AG20443 (cell line): ENCODE data around the gene CYP27B1.
"Not testable (repeated sequence)": the region's sequence is repeated elsewhere in the genome, so short reads cannot be mapped to it uniquely, and the experiment has no call there.

Experiments
- DNase-seq: peaks from one replicate; pipeline ENCODE4 v3.0.0; 2012; ENCODE audit warnings: low spot score, mixed read lengths

Gene CYP27B1

DNA sequence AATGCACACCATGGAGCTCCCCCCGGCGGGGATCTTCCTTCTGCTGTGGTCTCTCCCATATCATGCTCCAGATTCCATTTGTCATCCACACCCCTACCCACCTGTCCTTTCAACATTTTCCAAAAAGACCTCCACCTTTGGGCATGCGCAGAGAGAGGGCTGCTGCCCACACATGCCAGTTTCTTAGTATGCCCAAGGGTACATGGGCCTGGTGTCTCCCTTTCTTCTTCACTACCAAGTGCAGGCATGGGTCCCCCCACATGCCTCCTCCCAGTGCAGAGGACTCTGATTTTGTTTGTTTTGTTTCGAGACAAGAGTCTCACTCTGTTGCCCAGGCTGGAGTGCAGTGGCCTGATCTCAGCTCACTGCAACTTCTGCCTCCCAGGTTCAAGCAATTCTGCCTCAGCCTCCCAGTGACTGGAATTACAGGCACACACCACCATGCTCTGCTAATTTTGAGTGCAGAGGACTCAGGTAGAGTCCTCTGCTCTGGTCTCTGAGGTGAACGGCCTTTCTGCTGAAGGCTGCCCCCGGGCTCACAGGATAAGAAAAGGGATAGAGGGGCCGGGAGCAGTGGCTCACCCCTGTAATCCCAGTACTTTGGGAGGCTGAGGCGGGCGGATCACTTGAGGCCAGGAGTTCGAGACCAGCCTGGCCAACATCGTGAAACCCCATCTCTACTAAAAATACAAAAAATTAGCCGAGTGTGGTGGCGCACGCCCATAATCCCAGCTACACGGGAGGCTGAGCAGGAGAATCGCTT lies 44.9 kb downstream of the CYP27B1 start:
- DNase-seq = not testable (repeated sequence)

DNA sequence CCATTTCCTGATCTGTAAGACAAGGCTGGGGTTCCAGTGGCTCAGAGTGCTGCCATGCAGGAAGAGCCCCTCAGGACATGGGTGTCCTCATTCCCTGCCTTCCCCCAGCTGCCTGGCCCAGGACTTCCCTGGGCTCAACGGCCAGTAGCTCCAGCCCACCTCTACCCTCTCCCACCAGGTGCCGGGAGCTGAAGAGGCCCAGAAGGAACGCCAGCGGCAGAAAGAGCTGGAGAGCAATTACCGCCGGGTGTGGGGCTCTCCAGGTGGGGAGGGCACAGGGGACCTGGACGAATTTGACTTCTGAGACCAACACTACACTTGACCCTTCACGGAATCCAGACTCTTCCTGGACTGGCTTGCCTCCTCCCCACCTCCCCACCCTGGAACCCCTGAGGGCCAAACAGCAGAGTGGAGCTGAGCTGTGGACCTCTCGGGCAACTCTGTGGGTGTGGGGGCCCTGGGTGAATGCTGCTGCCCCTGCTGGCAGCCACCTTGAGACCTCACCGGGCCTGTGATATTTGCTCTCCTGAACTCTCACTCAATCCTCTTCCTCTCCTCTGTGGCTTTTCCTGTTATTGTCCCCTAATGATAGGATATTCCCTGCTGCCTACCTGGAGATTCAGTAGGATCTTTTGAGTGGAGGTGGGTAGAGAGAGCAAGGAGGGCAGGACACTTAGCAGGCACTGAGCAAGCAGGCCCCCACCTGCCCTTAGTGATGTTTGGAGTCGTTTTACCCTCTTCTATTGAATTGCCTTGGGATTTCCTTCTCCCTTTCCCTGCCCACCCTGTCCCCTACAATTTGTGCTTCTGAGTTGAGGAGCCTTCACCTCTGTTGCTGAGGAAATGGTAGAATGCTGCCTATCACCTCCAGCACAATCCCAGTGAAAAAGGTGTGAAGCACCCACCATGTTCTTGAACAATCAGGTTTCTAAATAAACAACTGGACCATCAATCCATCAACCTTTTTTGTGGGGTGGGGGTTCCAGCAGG lies 46.0 kb downstream of the CYP27B1 start:
- DNase-seq = no peak

DNA sequence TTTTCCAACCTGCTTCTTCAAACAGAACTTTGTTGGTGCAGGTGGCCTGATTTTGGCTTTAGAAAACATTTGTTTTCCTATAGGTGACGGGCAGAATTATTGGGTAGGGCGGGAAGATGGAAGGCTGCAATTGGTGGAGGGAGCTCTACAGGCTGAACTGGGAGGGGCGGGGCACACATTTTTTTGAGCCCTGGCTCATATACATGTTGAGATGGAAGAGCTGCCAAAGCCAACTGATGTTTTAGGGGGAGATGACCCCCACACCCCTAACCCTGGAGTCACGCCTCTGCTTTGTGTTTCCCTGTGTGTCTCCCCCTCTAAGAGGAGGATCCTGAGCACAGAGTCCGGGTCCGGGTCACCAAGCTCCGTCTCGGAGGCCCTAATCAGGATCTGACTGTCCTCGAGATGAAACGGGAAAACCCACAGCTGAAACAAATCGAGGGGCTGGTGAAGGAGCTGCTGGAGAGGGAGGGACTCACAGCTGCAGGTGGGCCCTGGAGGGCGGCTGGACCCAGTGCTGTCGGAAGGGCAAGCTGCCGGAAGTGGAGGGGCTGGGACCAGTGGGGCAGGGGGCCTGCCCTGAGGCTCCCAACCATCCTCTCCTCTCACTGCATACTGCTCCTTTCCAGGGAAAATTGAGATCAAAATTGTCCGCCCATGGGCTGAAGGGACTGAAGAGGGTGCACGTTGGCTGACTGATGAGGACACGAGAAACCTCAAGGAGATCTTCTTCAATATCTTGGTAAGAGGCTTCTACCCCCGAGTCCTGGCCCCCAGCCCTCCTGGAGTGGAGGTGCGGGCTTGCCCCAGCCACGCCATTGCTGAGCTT lies 46.9 kb downstream of the CYP27B1 start:
- DNase-seq = no peak

DNA sequence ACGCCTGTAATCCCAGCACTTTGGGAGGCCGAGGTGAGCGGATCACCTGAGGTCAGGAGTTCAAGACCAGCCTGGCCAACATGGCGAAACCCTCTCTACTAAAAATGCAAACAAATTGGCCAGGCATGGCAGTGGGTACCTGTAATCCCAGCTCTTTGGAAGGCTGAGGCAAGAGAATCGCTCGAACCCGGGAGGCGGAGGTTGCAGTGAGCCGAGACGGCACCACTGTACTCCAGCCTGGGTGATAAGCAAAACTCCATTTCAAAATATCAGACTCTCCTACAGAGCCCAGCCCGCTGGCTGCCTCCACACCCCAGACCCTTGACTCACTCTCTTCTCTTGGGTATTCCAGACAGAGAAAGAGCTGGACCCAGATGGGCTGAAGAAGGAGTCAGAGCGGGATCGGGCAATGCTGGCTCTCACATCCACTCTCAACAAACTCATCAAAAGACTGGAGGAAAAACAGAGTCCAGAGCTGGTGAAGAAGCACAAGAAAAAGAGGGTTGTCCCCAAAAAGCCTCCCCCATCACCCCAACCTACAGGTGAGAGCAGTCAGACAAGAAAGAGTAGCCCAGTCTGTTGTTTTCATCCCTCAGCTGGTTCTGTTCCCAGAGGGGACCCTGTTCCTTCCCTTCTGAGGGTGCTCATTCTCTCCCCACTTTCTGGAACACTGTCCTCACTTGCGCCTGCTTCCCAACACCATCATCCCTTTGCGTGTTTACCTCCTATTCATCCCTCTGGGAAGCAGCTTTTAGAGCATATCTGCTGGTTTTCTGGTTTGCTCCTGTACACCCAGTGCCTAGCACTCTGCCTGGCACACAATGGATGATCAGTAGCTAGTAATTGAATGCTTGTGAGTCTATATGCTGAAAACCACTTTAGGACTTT lies 48.0 kb downstream of the CYP27B1 start:
- DNase-seq = no peak

DNA sequence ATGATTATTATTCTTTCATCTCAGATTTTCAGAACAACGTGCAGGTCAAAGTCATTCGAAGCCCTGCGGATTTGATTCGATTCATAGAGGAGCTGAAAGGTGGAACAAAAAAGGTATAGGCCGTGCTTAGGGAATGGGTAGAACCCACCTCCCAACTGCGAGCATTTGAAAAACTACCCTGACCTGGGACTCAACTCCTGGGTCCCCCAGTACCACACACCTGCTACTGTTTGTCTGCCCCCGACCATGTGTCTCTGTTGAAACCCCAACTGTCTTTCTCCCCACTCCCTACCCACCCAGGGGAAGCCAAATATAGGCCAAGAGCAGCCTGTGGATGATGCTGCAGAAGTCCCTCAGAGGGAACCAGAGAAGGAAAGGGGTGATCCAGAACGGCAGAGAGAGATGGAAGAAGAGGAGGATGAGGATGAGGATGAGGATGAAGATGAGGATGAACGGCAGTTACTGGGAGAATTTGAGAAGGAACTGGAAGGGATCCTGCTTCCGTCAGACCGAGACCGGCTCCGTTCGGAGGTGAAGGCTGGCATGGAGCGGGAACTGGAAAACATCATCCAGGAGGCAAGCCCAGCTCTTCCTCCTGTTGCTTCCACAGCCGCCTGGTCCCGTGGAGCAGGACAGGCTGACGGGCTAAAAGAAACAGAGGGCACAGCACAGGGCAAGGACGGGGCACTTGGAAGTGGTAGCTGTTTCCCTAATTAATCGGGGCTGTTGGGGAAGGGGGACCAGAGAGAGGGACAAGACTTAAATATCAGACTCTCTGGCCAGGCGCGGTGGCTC lies 48.8 kb downstream of the CYP27B1 start:
- no peak for DNase-seq

DNA sequence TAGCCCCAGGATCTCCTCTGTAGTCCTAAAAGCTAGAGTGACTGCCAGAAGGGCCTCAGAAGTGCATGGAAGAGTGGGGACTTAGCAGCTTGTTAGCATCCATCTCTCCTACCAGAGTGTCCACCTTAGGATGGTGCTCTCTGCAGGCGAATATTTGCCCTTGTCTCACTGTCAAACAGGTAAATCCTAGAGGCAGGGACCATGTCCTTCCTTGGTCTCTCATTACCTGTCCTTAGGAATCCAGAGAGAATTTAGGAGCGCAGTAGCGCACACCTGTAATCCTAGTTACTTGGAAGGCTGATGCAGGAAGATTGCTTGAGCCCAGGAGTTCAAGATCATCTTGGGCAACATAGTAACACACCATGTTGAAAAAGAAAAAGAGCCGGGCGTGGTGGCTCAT lies 49.7 kb downstream of the CYP27B1 start:
- DNase-seq = no peak

DNA sequence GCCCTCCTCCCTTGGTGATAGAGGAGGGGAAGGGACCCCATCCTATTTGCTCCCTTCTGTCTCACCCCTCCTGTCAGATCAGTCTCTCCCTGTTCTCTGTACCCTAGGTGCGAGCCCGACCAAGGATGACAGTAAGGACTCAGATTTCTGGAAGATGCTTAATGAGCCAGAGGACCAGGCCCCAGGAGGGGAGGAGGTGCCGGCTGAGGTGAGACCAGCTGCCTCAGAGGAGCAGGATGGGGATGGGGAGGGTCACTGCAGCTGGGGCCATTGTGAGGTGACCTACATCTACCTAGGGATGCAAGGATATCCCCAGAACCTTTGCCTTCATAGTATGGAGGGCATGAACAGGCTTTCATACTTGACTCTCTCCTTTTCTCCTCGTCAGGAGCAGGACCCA lies 50.6 kb downstream of the CYP27B1 start:
- DNase-seq = no peak

DNA sequence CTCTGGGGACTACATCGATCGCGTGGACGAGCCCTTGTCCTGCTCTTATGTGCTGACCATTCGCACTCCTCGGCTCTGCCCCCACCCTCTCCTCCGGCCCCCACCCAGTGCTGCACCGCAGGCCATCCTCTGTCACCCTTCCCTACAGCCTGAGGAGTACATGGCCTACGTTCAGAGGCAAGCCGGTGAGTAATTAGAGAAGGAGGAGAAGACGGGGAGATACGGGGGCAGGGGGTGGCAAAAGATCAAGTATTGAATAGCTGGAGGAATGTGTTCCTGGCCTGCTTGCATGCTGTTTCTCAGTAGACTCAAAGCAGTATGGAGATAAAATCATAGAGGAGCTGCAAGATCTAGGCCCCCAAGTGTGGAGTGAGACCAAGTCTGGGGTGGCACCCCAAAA lies 51.1 kb downstream of the CYP27B1 start:
- no peak for DNase-seq

DNA sequence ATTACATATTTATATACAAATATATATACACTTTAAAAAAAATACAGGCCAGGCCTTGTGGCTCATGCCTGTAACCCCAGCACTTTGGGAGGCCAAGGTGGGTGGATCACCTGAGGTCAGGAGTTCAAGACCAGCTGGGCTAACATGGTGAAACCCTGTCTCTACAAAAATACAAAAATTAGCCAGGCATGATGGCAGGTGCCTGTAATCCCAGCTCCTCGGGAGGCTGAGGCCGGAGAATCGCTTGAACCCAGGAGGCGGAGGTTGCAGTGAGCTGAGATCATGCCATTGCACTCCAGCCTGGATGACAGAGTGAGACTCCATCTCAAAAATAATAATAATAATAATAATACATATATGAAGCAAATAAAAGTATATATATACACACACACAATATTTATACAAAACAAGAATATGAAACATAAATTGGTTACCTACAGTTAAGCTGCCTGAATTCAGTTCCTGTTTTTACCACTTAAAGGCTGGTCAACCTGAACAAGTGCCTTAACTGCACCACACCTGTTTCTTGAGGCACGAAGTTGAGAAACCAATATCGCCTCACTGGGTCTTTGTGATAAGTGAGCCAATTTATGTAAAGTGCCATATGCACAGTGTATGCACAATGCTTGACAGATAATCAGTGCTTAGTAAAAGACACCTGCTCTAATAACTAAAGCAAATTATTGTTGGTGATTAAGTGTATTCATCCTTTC lies 51.7 kb downstream of the CYP27B1 start:
- DNase-seq = not testable (repeated sequence)

DNA sequence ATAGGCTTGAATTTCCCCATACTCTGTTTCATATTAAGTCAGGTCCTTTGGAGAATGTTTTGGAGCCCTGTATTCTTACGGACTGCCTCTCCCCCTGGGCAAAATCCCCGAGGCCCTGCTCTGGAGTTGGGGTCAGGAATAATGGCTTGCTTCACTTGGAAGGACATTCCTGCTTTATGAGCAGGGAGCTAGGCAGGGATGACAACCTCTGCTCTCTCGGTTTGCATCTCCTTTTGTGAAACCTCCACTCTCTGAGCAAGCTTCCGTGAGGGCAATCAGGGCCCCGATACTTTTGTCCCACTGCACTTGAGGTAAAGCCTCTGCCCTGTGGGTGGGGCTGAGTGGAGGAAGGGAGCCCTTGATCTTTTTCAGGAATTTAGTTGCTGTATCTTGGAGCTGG lies 53.7 kb downstream of the CYP27B1 start:
- no peak for DNase-seq

DNA sequence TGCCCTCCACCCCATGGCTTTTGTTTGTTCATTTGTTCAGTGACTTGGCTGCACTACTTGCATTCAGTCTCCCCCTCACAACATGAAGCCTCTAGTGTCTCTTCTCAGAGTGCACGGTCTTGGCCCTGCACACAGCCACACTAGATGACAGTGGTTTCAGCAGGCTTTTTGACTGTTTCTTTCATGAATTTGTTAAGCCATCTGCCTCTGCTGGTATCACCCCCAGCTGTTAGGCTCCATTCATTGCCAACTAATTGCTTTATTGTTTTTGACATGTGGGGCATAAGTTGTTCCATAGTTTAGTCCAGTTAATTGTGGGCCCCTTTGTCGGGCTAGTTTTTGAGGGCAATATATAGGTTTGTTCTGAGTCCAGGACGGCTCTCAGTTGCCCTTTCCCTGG lies 54.2 kb downstream of the CYP27B1 start:
- DNase-seq = no peak
